ENCODE measurements around the gene AAK1.

AAK1 gene

DNA sequence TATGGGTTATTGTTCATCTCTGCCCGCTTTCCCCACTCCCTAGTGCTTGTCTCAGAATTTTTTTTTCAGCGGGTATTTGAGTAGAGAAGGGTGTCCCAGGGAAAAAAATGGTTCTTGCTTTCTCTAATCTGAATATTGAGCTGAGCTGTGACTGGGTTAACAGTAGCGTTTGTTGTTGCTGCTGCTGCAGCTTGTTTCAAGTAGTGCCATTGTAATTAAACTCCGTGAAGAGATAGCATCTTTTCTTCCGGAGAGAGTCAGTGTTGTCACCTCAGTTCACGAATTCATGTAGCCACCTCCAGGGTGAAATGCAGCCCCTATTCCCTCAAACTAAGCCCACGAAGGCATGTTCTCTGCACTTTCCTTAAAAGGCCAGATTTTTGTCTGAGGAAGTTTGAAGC lies 1.5 kb upstream of the AAK1 start:
- no peak for TF ChIP-seq CTCF (conservative IDR thresholded peaks at IDR 0.05; ENCODE audit: low read depth, low read length)
- DNase-seq (ENCODE audit: low read depth), result no peak

DNA sequence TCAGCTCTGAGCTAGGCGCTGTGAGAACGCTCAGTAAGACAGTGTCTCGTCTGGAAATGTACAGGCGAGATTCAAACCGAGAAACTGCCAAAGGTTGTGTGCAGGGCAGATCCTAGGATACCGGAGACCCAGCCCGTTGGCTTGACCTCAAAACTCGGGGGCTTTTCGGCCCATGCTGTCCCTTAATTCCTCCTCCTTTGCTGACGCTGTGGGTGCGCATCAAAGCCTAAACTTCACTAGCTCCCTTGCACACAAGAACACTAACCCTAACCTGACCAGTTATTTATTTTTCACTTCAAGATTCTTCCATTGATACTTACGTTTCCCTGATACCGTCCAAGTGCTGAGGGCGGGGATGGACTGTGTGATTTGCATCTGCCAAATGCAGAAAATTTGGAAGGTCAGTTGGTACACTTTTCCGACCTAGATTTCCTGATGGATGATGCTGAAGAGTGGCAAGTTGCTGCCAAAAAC lies 1.0 kb upstream of the AAK1 start:
- no peak for TF ChIP-seq CTCF (conservative IDR thresholded peaks at IDR 0.05; ENCODE audit: low read depth, low read length)
- DNase-seq (ENCODE audit: low read depth), result no peak
- H3K4me3 ChIP-seq (ENCODE audit: low read depth, low read length), result peak overlapping the region; percentile 92

More for the DNA sequence above, 1.5 kb upstream of the AAK1 start:
- peak overlapping the region; percentile 92 for H3K4me3 ChIP-seq (ENCODE audit: low read depth, low read length)

DNA sequence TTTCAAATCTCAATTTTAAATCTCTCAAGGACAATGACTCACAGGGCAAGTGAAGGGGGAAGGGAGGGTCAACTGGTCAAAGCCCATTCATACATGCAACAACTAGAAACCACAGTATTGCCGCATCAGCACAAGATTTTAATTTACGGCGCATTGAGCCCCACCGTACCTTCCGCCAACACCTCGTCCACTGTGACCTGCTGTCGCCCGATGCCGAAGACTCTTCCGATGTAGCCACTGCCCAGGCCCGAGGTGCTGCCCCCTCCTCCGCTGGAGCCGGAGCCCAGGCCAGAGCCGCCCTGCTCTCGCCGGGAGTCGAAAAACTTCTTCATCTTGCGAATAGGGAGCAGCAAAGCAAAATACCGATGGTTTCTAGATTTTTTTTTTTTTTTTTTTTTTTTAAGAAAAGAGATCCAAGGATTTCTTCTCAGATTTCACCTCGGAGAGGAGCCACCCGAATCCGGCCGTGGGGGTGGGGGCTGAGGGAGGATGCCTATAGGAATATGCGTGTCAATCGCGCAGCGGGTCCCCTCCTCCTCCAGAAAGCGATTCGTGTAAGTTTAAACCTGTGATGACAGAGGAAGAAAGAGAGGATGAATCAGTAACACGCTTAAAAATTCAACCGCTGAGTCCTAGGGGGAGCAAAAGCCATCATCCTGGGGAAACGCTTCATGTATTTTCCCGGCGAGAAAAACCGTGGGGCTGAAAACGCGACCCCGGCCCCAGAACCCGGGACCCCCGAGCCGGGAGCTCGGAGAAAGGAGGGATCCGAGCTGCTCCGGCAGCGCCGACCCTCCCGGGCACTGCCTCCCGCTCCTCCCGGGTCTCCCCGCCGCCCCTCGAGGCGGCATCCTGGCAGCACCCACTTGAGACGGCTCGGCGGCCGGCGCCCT lies 584 bp downstream of the AAK1 start:
- peak overlapping the region; percentile 92 for H3K4me3 ChIP-seq (ENCODE audit: low read depth, low read length)

DNA sequence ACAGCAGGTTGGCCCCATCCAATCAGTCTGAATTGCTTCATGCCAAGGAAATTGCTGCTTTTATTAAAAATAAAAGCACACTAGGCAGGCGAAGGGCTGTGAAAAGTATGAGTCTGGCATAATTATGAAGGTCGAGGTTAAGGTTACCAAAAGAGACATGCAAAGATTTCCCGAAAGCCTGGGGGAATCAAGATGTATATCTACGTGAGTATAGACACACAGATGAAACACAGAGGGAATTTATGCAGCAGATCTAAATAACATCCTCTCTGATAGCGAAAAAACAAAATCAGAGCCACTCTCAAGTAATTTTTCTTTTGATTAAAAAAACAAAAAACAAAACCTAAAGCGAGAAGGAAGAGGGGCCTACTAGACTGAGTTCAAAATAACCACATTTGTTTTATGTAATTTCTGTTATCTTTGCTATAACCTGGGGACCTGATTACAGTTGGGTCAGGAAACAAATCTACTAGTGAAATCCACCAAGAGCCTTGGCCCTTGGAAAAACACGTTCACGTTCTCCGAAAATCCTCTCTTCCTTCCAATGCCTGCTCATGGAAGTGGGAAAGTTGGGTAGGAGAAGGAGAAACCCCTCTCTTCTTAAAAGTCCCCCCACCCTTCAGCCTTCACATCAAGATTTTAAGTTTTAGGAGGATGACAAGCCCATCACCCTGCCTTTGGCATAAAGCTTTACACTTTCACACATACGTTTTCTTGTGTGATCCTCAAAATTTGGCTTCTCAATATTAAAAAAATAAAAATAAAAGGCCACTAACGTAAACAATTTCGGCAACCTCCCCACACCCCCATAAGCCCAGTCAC lies 1.4 kb downstream of the AAK1 start:
- no peak for TF ChIP-seq CTCF (conservative IDR thresholded peaks at IDR 0.05; ENCODE audit: low read depth, low read length)
- H3K4me3 ChIP-seq (ENCODE audit: low read depth, low read length), result peak overlapping the region; percentile 92
- no peak for DNase-seq (ENCODE audit: low read depth)

More for the DNA sequence above, 584 bp downstream of the AAK1 start:
- peak; percentile 87 for DNase-seq (ENCODE audit: low read depth)
- TF ChIP-seq CTCF (conservative IDR thresholded peaks at IDR 0.05; ENCODE audit: low read depth, low read length), result peak; percentile 2

- TF ChIP-seq CTCF (conservative IDR thresholded peaks at IDR 0.05; ENCODE audit: low read depth, low read length), result no peak
- H3K4me3 ChIP-seq (ENCODE audit: low read depth, low read length), result peak overlapping the region; percentile 92
- DNase-seq (ENCODE audit: low read depth), result no peak
These were observed 2.1 kb downstream of the AAK1 start for GRCh38 chr2:69641471-69641870.

DNA sequence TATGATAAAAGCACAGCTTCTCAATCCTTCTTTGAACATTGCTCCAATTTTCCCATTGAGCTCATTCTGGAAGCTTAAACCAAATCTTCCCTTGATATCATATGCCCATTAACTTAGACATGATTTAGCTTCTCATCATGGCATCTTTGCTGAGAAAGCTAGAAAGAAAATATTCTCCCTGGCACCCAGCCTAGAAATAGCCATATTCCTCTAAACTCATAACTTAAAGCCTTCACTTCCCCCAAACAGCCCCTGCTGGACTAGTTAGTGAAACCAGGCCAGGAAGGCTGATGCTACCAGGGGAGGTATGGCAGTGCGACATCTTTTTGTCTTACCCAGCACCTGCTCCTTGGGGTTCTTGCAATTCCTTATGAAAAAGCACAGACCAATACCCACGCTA lies 4.3 kb downstream of the AAK1 start:
- DNase-seq (ENCODE audit: low read depth), result no peak
- H3K4me3 ChIP-seq (ENCODE audit: low read depth, low read length), result no peak overlapping the region
- peak; percentile 8 for TF ChIP-seq CTCF (conservative IDR thresholded peaks at IDR 0.05; ENCODE audit: low read depth, low read length)

All from choroid plexus epithelial cell (primary cell).